ENCODE results near the gene IGF1.
A peak's percentile ranks its signal among the peaks of the same experiment; 100 is the strongest.

Gene IGF1

DNA sequence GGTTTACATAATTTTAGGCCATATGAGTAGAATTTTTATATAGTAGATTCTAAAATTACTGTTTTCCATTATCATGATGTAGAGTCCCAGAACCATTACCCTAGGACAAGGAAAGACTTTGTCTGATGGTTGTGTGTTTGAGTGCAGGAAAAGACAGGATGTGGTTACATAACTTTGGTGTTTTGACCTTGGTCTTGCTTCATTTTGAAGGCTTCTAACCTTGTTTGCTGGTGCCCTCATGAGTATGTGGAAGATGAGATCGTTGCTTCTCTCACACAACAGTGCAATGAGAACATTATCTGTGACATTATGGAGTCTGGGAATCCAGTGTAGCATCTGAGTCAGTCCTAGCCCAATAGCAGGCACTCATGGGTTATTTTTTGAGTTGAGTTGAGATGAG lies 106.2 kb downstream of the IGF1 start:
- no peak for TF ChIP-seq EZH2 (IDR thresholded peaks at IDR 0.05; ENCODE audit: borderline replicate concordance, low read depth, low read length, severe bottlenecking)
- TF ChIP-seq, protein P1, sequence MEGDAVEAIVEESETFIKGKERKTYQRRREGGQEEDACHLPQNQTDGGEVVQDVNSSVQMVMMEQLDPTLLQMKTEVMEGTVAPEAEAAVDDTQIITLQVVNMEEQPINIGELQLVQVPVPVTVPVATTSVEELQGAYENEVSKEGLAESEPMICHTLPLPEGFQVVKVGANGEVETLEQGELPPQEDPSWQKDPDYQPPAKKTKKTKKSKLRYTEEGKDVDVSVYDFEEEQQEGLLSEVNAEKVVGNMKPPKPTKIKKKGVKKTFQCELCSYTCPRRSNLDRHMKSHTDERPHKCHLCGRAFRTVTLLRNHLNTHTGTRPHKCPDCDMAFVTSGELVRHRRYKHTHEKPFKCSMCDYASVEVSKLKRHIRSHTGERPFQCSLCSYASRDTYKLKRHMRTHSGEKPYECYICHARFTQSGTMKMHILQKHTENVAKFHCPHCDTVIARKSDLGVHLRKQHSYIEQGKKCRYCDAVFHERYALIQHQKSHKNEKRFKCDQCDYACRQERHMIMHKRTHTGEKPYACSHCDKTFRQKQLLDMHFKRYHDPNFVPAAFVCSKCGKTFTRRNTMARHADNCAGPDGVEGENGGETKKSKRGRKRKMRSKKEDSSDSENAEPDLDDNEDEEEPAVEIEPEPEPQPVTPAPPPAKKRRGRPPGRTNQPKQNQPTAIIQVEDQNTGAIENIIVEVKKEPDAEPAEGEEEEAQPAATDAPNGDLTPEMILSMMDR (IDR thresholded peaks at IDR 0.05; ENCODE audit: borderline replicate concordance, extremely low read depth, low read length, poor library complexity, severe bottlenecking) = no peak
- H2AFZ ChIP-seq (ENCODE audit: low read depth, low read length) = no peak overlapping the region
- H3K9ac ChIP-seq (ENCODE audit: low read depth, low read length) = no peak overlapping the region
- H4K20me1 ChIP-seq (ENCODE audit: insufficient read depth, low read length) = no peaks in the 10 kb centered on the region
- DNase-seq = no peak
- no peaks in the 10 kb centered on the region for H3K9me3 ChIP-seq (ENCODE audit: insufficient read depth, low read length, severe bottlenecking)
- H3K27ac ChIP-seq (ENCODE audit: low read length) = no peak overlapping the region
- H3K79me2 ChIP-seq (ENCODE audit: insufficient read depth, low read length) = no peaks in the 10 kb centered on the region
- ATAC-seq (ENCODE audit: insufficient read depth, low read depth) = 0 out of 3 replicates have a peak, but pooled peaks have one; percentile 45
- H3K36me3 ChIP-seq (ENCODE audit: insufficient read depth, low read length) = no peaks in the 10 kb centered on the region
- H3K4me1 ChIP-seq (ENCODE audit: insufficient read depth, low read length) = no peaks in the 10 kb centered on the region
- H3K4me2 ChIP-seq (ENCODE audit: insufficient read depth, low read length) = no peak overlapping the region
- H3K27me3 ChIP-seq (ENCODE audit: insufficient read depth, low read length, poor library complexity) = no peaks in the 10 kb centered on the region
- H3K4me3 ChIP-seq (ENCODE audit: low read depth in 1 of 2, low read length in 2 of 2) = no peak overlapping the region

DNA sequence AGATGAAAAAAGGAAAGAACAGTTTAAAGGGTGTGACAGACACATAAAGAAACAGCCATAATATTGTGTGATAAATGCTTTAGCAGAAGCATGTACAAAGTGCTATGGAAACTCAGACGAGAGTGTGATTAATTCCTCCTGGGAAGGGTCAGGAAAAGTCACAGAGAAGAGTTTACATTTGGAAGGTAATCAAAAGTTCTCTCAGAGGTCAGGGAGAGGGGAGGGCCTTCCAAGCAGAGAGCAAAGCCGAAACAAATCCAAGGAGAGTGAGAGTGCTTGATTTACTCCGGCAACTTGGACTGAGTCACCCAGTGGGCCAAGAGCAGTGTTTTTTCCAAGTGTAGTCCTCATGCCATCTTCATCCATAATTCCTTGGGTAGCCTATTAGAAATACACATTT lies 108.3 kb downstream of the IGF1 start:
- Histone ChIP-seq H3K27me3 (ENCODE audit: insufficient read depth, low read length, poor library complexity) (no peaks in the 10 kb centered on the region), H3K9me3 (ENCODE audit: insufficient read depth, low read length, severe bottlenecking) (no peaks in the 10 kb centered on the region), H3K9ac (ENCODE audit: low read depth, low read length) (no peak overlapping the region), H2AFZ (ENCODE audit: low read depth, low read length) (no peak overlapping the region), H3K4me2 (ENCODE audit: insufficient read depth, low read length) (no peak overlapping the region), H4K20me1 (ENCODE audit: insufficient read depth, low read length) (no peaks in the 10 kb centered on the region), H3K4me1 (ENCODE audit: insufficient read depth, low read length) (no peaks in the 10 kb centered on the region), H3K79me2 (ENCODE audit: insufficient read depth, low read length) (no peaks in the 10 kb centered on the region), H3K36me3 (ENCODE audit: insufficient read depth, low read length) (no peaks in the 10 kb centered on the region), H3K27ac (ENCODE audit: low read length) (no peak overlapping the region), H3K4me3 (ENCODE audit: low read depth in 1 of 2, low read length in 2 of 2) (no peak overlapping the region)
- TF ChIP-seq, protein P1 (IDR thresholded peaks at IDR 0.05; ENCODE audit: borderline replicate concordance, extremely low read depth, low read length, poor library complexity, severe bottlenecking) = no peak
- no peak for TF ChIP-seq EZH2 (IDR thresholded peaks at IDR 0.05; ENCODE audit: borderline replicate concordance, low read depth, low read length, severe bottlenecking)
- ATAC-seq (ENCODE audit: insufficient read depth, low read depth) = no peak
- no peak for DNase-seq

- H3K4me3 ChIP-seq (ENCODE audit: low read depth in 1 of 2, low read length in 2 of 2) = no peak overlapping the region
- DNase-seq (no peak), ATAC-seq (ENCODE audit: insufficient read depth, low read depth) (no peak)
- no peak overlapping the region for H3K27ac ChIP-seq (ENCODE audit: low read length)
- no peaks in the 10 kb centered on the region for H3K27me3 ChIP-seq (ENCODE audit: insufficient read depth, low read length, poor library complexity)
- TF ChIP-seq, protein P1 (IDR thresholded peaks at IDR 0.05; ENCODE audit: borderline replicate concordance, extremely low read depth, low read length, poor library complexity, severe bottlenecking) = no peak
- TF ChIP-seq EZH2 (IDR thresholded peaks at IDR 0.05; ENCODE audit: borderline replicate concordance, low read depth, low read length, severe bottlenecking) = no peak
- no peaks in the 10 kb centered on the region for H4K20me1 ChIP-seq (ENCODE audit: insufficient read depth, low read length)
- H3K4me2 ChIP-seq (ENCODE audit: insufficient read depth, low read length) = no peak overlapping the region
- H3K36me3 ChIP-seq (ENCODE audit: insufficient read depth, low read length) = no peaks in the 10 kb centered on the region
- H3K4me1 ChIP-seq (ENCODE audit: insufficient read depth, low read length) = no peaks in the 10 kb centered on the region
- H3K9me3 ChIP-seq (ENCODE audit: insufficient read depth, low read length, severe bottlenecking) = no peaks in the 10 kb centered on the region
- no peaks in the 10 kb centered on the region for H3K79me2 ChIP-seq (ENCODE audit: insufficient read depth, low read length)
- H3K9ac ChIP-seq (ENCODE audit: low read depth, low read length) = no peak overlapping the region
- H2AFZ ChIP-seq (ENCODE audit: low read depth, low read length) = no peak overlapping the region
Observed at GRCh38 chr12:102371165-102371564, 109.2 kb downstream of the IGF1 start.

DNA sequence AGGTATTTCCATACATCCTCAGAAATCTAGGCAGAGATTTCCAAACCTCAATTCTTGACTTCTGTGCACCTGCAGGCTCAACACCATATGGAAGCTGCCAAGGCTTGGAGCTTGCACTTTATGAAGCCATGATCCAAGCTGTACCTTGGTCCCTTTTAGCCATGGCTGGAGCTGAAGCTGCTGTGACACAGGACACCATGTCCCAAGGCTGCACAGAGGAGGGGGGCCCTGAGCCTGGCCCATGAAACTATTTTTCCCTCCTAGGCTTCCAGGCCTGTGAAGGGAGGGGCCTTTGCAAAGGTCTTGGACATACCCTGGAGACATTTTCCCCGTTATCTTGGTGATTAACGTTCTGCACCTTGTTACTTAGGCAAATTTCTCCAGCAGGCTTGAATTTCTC lies 110.5 kb downstream of the IGF1 start:
- no peak overlapping the region for H3K9ac ChIP-seq (ENCODE audit: low read depth, low read length)
- H3K4me1 ChIP-seq (ENCODE audit: insufficient read depth, low read length) = no peaks in the 10 kb centered on the region
- H3K27me3 ChIP-seq (ENCODE audit: insufficient read depth, low read length, poor library complexity) = no peaks in the 10 kb centered on the region
- H3K9me3 ChIP-seq (ENCODE audit: insufficient read depth, low read length, severe bottlenecking) = no peaks in the 10 kb centered on the region
- no peaks in the 10 kb centered on the region for H4K20me1 ChIP-seq (ENCODE audit: insufficient read depth, low read length)
- no peak overlapping the region for H3K4me3 ChIP-seq (ENCODE audit: low read depth in 1 of 2, low read length in 2 of 2)
- ATAC-seq (ENCODE audit: insufficient read depth, low read depth) (no peak), DNase-seq (no peak)
- no peak overlapping the region for H3K4me2 ChIP-seq (ENCODE audit: insufficient read depth, low read length)
- no peak overlapping the region for H3K27ac ChIP-seq (ENCODE audit: low read length)
- TF ChIP-seq, protein P1 (IDR thresholded peaks at IDR 0.05; ENCODE audit: borderline replicate concordance, extremely low read depth, low read length, poor library complexity, severe bottlenecking) = no peak
- no peak for TF ChIP-seq EZH2 (IDR thresholded peaks at IDR 0.05; ENCODE audit: borderline replicate concordance, low read depth, low read length, severe bottlenecking)
- H3K36me3 ChIP-seq (ENCODE audit: insufficient read depth, low read length) = no peaks in the 10 kb centered on the region
- no peaks in the 10 kb centered on the region for H3K79me2 ChIP-seq (ENCODE audit: insufficient read depth, low read length)
- no peak overlapping the region for H2AFZ ChIP-seq (ENCODE audit: low read depth, low read length)

Data from DND-41 (cell line).